WTC11 (cell line): ENCODE data around the gene PAXIP1.

Experiments
- ELF4 ChIP-seq: sonication (generic); formaldehyde crosslinking; IDR thresholded peaks from 2 replicates; pipeline ENCODE4 v1.8.1; 2022; ENCODE audit warnings: low read depth, mild to moderate bottlenecking, moderate library complexity, missing genetic modification reagents
- FOXP1 ChIP-seq: sonication (generic); formaldehyde crosslinking; IDR thresholded peaks from 2 replicates; pipeline ENCODE4 v1.8.0; 2022; ENCODE audit warnings: missing genetic modification reagents, mild to moderate bottlenecking, moderate library complexity, borderline replicate concordance

- TF ChIP-seq ELF4 (CRISPR knock-in tag) (no peak), FOXP1 (no peak)
These were observed 40.8 kb upstream of the PAXIP1 start for GRCh38 chr7:155043756-155044155.
